Epithelial cell of esophagus (primary cell): Measurements from ENCODE around the gene RPS26.
"Not testable (repeated sequence)": the region's sequence is repeated elsewhere in the genome, so short reads cannot be mapped to it uniquely, and the experiment has no call there.

Experiments
- DNase-seq: peaks from one replicate; pipeline ENCODE4 v3.0.0; 2010; ENCODE audit warnings: low read depth
- H3K4me3 ChIP-seq: 2 replicates; pipeline ENCODE4 v1.5.1; 2011; ENCODE audit warnings: mild to moderate bottlenecking, low read length, control low read depth
- TF ChIP-seq, protein P1 (sequence below): IDR thresholded peaks from 2 replicates; pipeline ENCODE4 v1.5.1; 2011; ENCODE audit warnings: low read depth, mild to moderate bottlenecking, low read length, control low read depth, inconsistent platforms; ENCODE audit not compliant: insufficient read depth; ENCODE audit errors: missing control alignments

The RPS26 gene

DNA sequence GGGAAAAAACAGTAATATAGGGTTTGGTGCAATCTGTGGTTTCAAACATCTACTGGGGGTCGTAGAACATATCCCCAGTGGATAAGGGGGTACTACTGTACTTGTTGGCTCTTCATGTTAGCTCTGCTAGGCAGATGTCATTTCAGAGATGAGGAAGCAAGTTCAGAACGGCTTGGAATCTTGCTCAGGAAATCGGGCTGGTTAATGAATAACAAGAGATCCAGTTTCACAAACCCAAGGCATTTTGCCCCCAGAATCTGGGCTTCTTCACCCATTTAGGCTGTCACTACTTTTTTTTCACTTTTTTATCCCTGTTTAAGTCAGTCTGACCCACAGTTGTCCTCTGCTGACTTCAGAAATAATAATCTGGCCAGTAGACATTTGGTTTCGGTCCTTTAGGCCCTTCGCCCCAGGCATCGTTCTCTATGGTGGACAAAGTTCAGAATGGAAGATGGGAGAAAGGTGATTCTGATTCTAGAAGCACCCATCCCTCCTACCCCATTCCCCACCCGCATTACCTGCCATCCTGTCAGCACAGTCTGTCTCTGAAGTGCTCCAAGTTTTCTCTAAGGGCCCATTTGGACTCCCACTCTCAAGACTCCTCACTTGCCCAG is 40.1 kb upstream of the RPS26 start:
- H3K4me3 ChIP-seq = no peak overlapping the region
- no peak for DNase-seq
- TF ChIP-seq, protein P1, sequence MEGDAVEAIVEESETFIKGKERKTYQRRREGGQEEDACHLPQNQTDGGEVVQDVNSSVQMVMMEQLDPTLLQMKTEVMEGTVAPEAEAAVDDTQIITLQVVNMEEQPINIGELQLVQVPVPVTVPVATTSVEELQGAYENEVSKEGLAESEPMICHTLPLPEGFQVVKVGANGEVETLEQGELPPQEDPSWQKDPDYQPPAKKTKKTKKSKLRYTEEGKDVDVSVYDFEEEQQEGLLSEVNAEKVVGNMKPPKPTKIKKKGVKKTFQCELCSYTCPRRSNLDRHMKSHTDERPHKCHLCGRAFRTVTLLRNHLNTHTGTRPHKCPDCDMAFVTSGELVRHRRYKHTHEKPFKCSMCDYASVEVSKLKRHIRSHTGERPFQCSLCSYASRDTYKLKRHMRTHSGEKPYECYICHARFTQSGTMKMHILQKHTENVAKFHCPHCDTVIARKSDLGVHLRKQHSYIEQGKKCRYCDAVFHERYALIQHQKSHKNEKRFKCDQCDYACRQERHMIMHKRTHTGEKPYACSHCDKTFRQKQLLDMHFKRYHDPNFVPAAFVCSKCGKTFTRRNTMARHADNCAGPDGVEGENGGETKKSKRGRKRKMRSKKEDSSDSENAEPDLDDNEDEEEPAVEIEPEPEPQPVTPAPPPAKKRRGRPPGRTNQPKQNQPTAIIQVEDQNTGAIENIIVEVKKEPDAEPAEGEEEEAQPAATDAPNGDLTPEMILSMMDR = no peak

DNA sequence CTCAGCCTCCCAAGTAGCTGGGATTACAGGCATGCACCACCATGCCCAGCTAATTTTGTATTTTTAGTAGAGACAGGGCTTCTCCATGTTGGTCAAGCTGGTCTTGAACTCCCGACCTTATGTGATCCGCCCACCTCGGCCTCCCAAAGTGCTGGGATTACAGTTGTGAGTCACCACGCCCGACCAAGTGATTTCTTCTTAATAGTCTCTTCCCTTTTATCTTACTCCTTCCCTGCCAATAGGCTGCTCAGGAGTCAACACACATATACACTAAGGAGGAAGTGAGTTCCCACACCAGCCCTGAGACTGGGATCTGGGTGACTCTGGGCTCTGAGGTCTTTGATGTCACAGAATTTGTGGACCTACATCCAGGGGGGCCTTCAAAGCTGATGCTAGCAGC is 38.3 kb upstream of the RPS26 start:
- DNase-seq, H3K4me3 ChIP-seq: not testable (repeated sequence)

DNA sequence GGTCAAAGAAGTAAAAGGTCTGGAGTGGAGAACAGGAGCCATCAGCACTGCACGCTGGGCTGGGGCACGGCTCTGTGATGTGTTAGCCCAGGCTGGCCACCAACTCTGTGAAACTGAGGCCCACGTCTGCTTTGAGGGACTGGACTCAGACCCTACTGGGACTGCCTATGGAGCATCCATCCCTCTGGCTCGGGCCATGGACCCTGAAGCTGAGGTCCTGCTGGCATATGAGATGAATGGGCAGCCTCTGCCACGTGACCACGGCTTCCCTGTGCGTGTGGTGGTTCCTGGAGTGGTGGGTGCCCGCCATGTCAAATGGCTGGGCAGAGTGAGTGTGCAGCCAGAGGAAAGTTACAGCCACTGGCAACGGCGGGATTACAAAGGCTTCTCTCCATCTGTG is 37.5 kb upstream of the RPS26 start:
- no peak overlapping the region for H3K4me3 ChIP-seq
- TF ChIP-seq, protein P1 = no peak
- no peak for DNase-seq

DNA sequence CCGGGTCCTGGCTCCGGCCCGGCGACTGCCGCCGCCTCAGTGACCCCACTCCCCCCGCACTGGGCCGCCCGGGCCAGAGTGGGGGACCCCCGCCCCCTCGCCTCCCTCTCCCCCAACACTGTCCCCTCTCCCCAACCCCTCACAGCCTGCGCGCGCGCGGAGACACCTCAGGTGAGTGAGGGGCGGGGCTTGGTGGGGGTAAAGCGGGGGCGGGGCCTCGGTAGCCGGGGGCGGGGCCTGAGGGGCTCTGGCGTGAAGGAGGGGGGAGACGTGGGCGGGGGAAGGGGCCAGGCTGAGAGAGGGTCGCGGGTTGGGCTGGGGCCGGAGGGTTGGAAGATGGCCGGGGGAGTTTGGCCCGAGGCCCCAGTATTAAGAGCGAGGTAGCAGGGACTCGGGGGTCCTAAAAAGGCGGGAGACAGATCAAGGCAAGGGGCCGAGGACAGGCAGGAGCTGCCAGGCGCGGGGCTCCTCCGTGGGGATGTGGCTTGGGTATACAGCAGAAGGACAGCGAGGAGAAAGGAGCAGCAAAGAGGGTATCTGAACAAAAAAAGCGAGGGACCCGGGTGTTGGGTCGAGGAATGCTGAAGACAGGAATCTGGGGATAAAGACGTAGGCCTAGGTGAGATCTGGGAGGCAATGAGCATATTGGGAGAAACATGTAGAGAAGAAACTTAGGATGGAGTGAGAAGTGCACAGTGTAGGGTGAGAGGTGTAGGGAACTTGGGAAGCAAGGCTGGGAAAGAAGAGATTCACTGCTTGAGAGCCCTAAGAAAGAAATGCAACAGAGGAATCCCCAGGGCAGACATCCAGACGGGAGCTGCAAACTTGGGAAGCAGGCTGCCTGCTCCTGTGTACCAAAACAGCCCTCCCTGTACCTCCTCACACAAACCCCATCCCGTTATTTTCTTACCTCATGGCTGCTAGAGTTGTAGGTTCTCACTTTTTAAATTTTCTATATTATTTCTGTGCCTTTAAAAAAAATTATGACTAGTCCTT is 33.9 kb upstream of the RPS26 start:
- TF ChIP-seq, protein P1 = no peak
- DNase-seq = peak; percentile 36
- H3K4me3 ChIP-seq = peak overlapping the region; percentile 74

DNA sequence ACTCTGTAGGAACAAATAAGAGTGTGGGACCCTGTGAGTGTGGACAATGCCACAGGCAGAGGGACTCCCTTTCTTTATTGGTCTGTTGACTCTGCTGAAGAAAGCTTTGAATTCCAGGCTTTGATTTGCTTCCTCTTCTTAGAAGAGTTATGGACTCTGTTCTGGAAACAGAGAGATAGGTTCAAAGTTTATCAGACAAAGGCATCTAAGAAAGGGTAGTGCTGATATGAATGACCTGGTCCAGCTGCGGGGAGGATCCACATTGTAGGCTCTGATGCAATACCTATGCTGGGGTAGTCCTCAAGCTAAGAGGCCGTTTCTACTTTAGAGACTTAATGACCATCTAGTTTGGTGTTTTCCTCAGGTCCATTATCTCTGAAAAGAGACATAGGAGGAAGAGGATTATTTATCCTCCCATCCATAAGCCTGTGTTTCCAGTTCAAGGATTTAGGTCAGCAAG is 31.6 kb upstream of the RPS26 start:
- TF ChIP-seq, protein P1 = no peak
- DNase-seq = no peak
- no peak overlapping the region for H3K4me3 ChIP-seq

DNA sequence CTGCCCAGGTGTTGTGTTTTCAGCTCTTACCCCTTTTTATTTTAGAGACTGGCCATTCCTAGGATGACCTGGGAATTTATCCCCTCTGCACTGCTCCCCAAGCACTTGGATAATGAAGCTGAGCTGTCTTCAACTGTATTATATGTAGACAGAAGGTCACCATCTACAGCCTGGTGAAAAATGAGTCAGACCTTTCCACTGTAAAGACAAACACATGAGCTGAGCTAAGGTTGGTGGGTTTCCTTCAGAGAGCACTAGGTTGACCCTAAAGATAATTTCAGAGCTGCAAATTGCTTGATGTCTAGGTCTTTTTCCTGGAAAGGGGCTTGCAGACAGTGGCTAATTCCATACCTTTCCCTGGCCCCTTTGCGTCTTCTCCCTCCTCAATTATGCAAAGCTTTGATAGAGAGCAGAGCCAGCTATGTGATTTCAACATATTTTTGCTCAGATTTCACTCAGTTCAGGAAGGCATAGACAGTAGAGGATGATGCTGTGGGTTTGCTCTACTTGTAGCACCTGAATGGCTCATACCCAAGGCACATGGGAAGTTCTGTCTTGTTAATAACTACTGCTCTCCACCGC is 30.1 kb upstream of the RPS26 start:
- TF ChIP-seq, protein P1 = no peak
- H3K4me3 ChIP-seq = no peak overlapping the region
- no peak for DNase-seq

DNA sequence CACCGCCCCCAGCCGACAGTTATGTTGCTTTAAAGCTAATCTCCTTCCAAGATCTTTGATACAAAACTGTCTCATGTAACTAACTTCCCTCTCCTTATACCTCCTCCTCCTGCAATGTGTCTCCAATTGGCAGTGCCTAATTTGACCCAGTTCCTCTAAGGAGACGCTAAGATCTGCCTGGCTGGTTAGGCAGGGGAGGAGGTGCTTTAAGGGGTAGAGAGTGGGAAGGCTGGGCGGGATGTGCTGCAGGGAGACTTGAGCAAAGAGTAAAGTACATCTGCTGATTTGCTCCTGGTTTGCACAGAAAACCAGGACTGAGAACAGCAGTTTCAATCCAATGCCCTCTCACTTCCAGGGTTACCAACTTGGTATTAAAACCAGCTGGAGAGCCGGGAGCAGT is 28.2 kb upstream of the RPS26 start:
- DNase-seq = no peak
- H3K4me3 ChIP-seq = no peak overlapping the region
- TF ChIP-seq, protein P1 = no peak
